WERI-Rb-1 (cell line): ENCODE data around the gene CNTNAP1.

Experiments used
- DNase-seq: peaks from one replicate; pipeline ENCODE4 v3.0.0-alpha.2; 2020
- H3K27ac ChIP-seq: fragments of 250-450 bp; sonication (Bioruptor Pico); 2 replicates; pipeline ENCODE4 v1.5.1; 2020; ENCODE audit warnings: mild to moderate bottlenecking, moderate library complexity
- H3K27me3 ChIP-seq: fragments of 250-450 bp; sonication (Bioruptor Pico); 2 replicates; pipeline ENCODE4 v1.5.1; 2021; ENCODE audit warnings: mild to moderate bottlenecking, low read depth, moderate library complexity; ENCODE audit not compliant: insufficient read depth, severe bottlenecking
- H3K36me3 ChIP-seq: fragments of 250-450 bp; sonication (Bioruptor Pico); 2 replicates; pipeline ENCODE4 v1.5.1; 2020; ENCODE audit warnings: mild to moderate bottlenecking, moderate library complexity
- H3K4me3 ChIP-seq: 2 replicates; pipeline ENCODE4 v1.5.1; 2011; ENCODE audit warnings: low read depth, mild to moderate bottlenecking, control low read depth, low read length
- H3K9me3 ChIP-seq: fragments of 250-450 bp; sonication (Bioruptor Pico); 2 replicates; pipeline ENCODE4 v1.5.1; 2021; ENCODE audit warnings: mild to moderate bottlenecking, moderate library complexity; ENCODE audit not compliant: severe bottlenecking
- CTCF ChIP-seq: IDR thresholded peaks from 2 replicates; pipeline ENCODE4 v1.5.1; 2011; ENCODE audit warnings: low read depth, mild to moderate bottlenecking, control low read depth, inconsistent platforms, low read length

CNTNAP1 gene

DNA sequence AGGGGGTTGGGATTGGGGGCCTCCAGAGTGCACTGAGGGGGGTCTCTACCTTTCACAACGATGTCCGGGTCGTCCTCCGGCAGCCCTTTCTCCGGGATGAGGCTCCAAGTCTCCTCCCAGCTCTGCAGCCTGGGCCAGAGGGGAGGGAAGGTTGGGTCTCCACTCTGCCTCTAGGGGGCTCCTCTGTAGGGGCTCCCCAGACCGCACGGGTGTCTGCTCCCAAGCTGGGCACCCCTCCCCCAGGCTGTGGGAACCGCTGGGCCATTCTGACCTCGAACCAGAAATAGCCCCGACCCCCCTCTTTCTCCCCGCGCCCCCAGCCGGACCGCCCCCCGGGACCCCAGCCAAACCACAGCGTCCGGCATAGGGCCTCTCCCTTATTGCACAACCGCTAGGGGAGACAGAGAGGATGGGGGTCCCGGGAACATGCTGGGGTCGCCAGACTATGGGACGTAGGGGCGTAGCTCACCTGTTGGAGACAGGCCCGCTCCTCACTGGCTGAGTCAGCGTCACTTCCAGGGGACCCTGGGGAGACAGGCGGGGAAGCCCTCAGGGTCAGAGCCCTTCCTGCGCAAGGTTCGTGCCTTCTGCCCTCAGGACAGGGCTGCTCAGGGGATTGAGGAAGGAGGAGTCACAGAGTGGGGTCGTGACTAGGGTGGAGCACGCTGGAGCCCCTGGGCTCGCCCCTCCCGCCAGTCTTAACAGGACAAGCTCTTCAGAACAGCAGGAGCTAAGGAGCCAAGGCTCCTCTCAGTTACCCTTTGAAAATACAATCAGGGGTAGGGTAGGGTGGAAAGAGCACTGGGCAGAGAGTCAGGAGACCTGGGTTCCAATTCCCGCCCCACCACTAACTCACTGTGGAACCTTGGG is 8.2 kb upstream of the CNTNAP1 start:
- TF ChIP-seq CTCF, result peak; percentile 86
- H3K9me3 ChIP-seq, result no peaks in the 10 kb centered on the region
- DNase-seq, result peak; percentile 75
- H3K27me3 ChIP-seq, result no peaks in the 10 kb centered on the region
- no peak overlapping the region for H3K4me3 ChIP-seq
- peak overlapping the region; percentile 88 for H3K27ac ChIP-seq
- H3K36me3 ChIP-seq, result peaks cover 55% of the 10 kb centered on the region

GRCh38 chr17:42674755-42675347 is 7.5 kb upstream of the CNTNAP1 start:
- Histone ChIP-seq H3K4me3 (peak overlapping the region; percentile 96), H3K36me3 (peaks cover 48% of the 10 kb centered on the region), H3K27me3 (no peaks in the 10 kb centered on the region), H3K27ac (peak overlapping the region; percentile 88), H3K9me3 (no peaks in the 10 kb centered on the region)
- DNase-seq, result peak; percentile 70
- TF ChIP-seq CTCF, result no peak

DNA sequence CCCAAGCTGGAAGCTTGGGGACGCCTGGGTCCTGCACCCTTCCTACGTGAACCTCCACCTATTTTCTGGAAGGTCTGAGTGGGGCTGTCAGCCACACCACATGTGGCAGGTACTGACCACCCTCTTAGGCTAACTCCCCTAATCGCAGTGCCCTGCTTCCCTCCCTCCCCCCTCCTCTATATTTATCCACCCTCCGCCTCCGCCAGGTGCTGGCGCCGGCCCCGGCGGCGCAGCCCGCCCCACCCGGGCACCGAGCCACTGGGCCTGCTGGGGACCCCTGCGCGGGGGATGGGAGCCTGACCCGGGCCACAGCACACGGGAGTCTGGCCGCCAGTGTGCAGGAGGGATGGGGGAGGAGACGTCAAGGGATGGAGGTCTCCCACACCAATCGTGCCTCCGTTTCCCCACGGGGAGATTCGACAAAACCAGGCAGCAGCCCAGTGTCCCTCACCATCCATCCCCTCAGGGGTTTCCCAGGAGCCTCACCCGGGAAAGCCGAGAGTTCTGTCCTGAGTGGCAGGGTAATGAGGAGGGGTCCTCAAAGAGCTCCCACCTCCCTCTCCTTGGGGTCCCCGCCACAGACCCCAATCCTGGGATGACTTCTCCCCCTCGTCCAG is 6.9 kb upstream of the CNTNAP1 start:
- Histone ChIP-seq H3K9me3 (no peaks in the 10 kb centered on the region), H3K27ac (peak overlapping the region; percentile 88), H3K27me3 (no peaks in the 10 kb centered on the region), H3K4me3 (peak overlapping the region; percentile 96), H3K36me3 (peaks cover 45% of the 10 kb centered on the region)
- DNase-seq, result peak; percentile 51
- no peak for TF ChIP-seq CTCF

GRCh38 chr17:42675965-42676423 is 6.3 kb upstream of the CNTNAP1 start:
- Histone ChIP-seq H3K9me3 (no peaks in the 10 kb centered on the region), H3K4me3 (peak overlapping the region; percentile 96), H3K27ac (peak overlapping the region; percentile 88), H3K36me3 (peaks cover 39% of the 10 kb centered on the region), H3K27me3 (no peaks in the 10 kb centered on the region)
- DNase-seq, result peak; percentile 55
- no peak for TF ChIP-seq CTCF

DNA sequence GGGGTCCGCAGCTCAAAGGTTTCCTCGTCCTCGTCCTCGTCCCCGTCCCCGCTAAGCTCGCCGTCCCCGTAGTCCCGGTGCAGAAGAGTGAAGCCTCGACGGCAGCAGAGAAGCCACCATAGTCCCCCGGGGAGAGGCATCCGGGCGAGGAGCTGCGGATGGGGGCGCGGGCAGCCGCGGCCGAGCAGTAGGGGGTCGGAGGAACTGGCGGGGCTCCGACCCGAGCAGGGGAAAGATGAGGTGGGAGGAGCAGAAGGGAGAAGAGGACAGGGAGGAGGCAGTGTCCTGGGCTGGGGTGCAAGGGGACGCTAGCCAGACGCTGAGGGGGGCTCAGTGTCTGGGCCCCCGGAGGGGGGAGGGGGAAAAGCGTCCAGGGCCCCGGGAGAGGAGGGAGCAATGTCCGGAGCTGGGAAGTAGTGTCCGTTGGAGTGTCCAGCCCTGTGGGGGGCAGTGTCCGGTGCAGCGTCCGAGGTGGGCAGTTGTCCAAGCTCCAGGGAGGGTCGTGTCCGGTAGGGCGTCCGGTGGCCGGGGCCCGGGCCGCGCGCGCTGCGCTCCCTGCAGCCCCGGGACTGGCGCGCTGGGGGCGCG is 5.8 kb upstream of the CNTNAP1 start, which contains the start of gene PLEKHH3:
Gene PLEKHH3 (minus strand): TSS at position 571 of the 588 bp plus-strand sequence. CDS start 431 bp downstream, at position 140.
- H3K4me3 ChIP-seq, result peak within 1 kb of the TSS; percentile 96
- no peak for DNase-seq
- peak; percentile 27; the same call in 1 of the 2 replicates for TF ChIP-seq CTCF
- no peaks in the 10 kb centered on the region for H3K27me3 ChIP-seq
- H3K9me3 ChIP-seq, result no peaks in the 10 kb centered on the region
- H3K27ac ChIP-seq, result peak within 1 kb of the TSS; percentile 98
- H3K36me3 ChIP-seq, result peaks cover 34% of the 10 kb centered on the region
